GM21528 (cell line): ENCODE data around the gene ANKS1A.

Source experiments
- ATAC-seq: cut with Tn5 transposase; IDR thresholded peaks from one replicate; pipeline ENCODE4 v1.9.1; 2021; ENCODE audit warnings: mild to moderate bottlenecking, moderate library complexity; ENCODE audit not compliant: unreplicated experiment, low FRiP score

ANKS1A gene

GRCh38 chr6:35049156-35049735 lies 160.2 kb downstream of the ANKS1A start:
- no peak for ATAC-seq

- ATAC-seq: no peak
These were observed 161.1 kb downstream of the ANKS1A start for GRCh38 chr6:35049900-35050756.

- ATAC-seq: no peak
These were observed 161.8 kb downstream of the ANKS1A start for GRCh38 chr6:35050757-35051330.

GRCh38 chr6:35051396-35051795 lies 162.3 kb downstream of the ANKS1A start:
- no peak for ATAC-seq

- ATAC-seq: no peak
These were observed 163.0 kb downstream of the ANKS1A start for GRCh38 chr6:35051997-35052583.

GRCh38 chr6:35052694-35053565 lies 163.9 kb downstream of the ANKS1A start:
- ATAC-seq: no peak

GRCh38 chr6:35053701-35054100 lies 164.6 kb downstream of the ANKS1A start:
- ATAC-seq: no peak

- ATAC-seq: no peak
These were observed 165.2 kb downstream of the ANKS1A start for GRCh38 chr6:35054106-35054742.

GRCh38 chr6:35054743-35055130 lies 165.7 kb downstream of the ANKS1A start:
- ATAC-seq: no peak

GRCh38 chr6:35055891-35056290 lies 166.8 kb downstream of the ANKS1A start:
- ATAC-seq: no peak

- ATAC-seq: no peak
These were observed 167.9 kb downstream of the ANKS1A start for GRCh38 chr6:35056952-35057351.

GRCh38 chr6:35057449-35058357 lies 168.6 kb downstream of the ANKS1A start:
- ATAC-seq: no peak

- ATAC-seq: no peak
These were observed 169.3 kb downstream of the ANKS1A start for GRCh38 chr6:35058358-35058675.

GRCh38 chr6:35058865-35059522 lies 169.9 kb downstream of the ANKS1A start:
- ATAC-seq: no peak

- ATAC-seq: no peak
These were observed 170.7 kb downstream of the ANKS1A start for GRCh38 chr6:35059596-35060345.

GRCh38 chr6:35061102-35061615 lies 172.1 kb downstream of the ANKS1A start:
- no peak for ATAC-seq

- ATAC-seq: no peak
These were observed 172.8 kb downstream of the ANKS1A start for GRCh38 chr6:35061651-35062410.
